A172 (cell line): ENCODE measurements around the gene BICC1. TPM values are rescaled to one million over a fixed set of nuclear protein-coding genes. Genes with fewer than 3 reads are reported as not detected.

Experiments used
- DNase-seq: peaks from one replicate; pipeline ENCODE4 v3.0.0-alpha.2; 2015; ENCODE audit warnings: low spot score
- total RNA-seq: library from RNA; depleted of rRNA; stranded (reverse); fragments of >200 nt; shearing (Covaris generic); gene quantifications from 2 replicates; pipeline ENCODE4 v1.2.3, GENCODE V29; 2014; rRNA removed

BICC1 gene
- total RNA-seq, 1 experiment from 2014 or later, result 1.3 TPM

GRCh38 chr10:58867683-58868082 is 355.0 kb downstream of the BICC1 start:
- no peak for DNase-seq

GRCh38 chr10:58868736-58869435 is 356.2 kb downstream of the BICC1 start:
- DNase-seq, result peak; percentile 42

- no peak for DNase-seq
These were observed 357.4 kb downstream of the BICC1 start for GRCh38 chr10:58870070-58870469.

DNA sequence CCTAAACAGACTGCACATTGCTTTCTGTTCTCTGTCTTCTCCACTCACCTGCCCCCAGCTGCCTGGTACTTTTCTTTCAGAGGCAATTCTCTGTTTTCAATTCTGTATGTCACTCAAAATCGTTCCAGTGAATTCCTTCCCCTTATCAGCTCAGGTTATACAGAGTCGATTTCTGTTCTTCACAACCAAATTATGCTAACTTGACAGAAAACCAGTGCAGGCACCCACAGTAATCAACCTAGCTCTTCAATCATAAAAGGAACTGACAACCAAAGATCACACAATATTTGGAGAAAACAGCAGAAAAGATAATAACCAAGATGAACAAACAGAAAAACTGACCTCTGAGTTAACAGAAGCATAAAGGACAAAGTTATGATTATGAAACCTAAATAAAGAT is 360.5 kb downstream of the BICC1 start:
- DNase-seq, result no peak

Other genes with a start within 250 kb of the BICC1 start
- gene IPMK, start 245.0 kb upstream of the BICC1 start, total RNA-seq, result 5.4 and 8.1 TPM in 2 replicates
- 31.9 and 71.3 TPM in 2 replicates for gene CISD1, start 243.7 kb upstream of the BICC1 start, total RNA-seq
- gene UBE2D1, start 177.9 kb upstream of the BICC1 start, total RNA-seq, result 23.7 and 25.9 TPM in 2 replicates
- gene TFAM, start 127.5 kb upstream of the BICC1 start, total RNA-seq, result 58.8 and 65.6 TPM in 2 replicates